D341Med (cell line): Measurements from ENCODE around the gene ADSL.

Experiments
- DNase-seq: peaks from one replicate; pipeline ENCODE4 v3.0.0; 2012; ENCODE audit warnings: low spot score

ADSL gene

DNA sequence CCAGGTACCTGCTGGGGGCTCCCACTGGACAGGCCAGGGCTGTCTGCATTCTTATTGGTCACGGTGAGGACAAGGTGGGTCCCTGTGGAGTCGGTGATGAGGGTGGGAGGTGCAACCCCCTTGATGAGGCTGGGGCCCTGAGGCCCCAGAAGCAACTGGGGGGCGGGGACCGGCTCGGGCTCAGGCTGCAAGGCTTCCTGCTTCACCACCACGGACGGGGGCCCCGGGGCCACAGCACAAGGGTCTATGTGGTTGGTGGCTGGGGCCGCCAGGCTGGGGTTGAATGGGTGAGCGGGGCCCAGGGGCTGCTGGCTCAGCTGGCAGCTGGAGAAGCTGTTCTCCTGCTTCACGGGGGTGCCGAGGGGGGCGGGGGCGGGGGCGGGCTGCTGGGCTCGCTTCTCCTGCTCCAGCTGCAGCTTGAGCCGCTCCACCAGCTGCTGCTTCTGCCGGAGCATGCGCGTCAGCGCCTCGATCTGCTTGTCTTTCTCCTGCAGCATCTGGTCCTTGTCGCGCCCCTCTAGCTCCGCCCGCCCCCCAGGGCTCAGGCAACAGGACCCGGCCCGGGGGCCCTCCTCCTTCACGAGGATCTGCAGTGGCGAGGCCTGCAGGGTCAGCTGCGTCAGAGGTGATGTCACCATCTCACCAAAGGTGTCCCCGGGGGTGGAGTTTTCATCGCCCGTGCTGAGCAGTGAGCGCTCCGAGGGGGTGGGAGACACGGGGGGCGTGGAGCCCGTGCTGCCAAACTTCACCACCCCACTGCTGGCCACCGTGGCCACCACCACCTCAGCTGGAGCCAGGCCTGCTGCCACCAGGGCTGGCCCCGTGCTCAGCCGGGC is 72.3 kb downstream of the ADSL start:
- DNase-seq, result peak; percentile 88

DNA sequence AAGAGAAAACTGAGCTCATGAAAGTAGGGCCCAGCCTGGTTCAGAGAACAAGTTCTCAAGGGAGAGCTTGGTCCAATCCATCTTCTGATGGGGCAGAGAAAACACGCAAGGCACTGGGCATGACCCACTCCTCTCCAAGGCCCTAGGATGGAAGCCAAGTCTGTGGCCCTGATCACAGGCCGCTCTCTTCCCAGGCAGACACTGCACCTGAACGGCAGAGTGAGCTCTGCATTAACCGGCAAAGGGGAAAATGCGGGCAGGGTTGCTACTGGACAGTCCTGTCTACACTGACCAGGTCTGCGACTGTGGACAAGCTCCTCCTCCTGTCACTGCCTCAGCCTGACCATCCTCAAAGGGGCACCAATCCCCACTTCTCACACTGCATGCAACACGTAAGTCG is 73.4 kb downstream of the ADSL start:
- no peak for DNase-seq

DNA sequence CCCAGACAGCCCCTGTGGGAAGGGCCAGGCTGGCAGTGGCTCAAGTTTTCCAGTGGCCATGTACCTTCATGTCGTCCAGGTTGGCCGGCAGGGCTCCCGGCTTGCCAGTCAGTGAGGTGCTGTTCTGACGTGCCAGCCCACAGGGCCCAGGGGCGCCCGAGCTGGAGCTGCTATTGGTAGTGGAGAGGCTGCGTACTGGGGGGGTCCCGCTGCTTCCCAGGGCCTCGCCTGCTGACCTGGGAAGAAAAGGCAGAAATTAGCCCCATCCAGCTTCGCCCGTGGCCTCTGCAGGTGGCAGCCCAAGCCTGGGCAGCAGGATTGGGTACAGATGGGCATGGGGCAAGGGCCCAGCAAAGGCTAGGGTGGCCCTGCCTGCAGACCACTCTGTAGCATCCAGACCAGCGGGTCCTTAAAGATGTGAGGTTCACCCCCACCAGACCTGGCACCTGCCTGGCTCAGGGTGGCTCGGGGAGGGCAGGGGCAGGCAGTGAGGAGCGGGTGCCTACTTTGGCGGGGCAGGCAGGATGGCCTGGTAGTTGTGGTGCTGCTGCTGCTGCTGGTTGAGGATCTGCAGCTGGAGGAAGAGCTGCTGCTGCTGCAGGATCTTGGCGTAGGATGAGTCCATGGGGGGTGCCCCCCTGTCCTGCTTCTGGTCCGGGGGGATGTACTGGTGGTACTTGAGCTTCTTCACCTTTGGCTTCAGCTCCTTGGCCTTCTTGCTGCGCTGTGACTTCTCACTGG is 74.2 kb downstream of the ADSL start:
- DNase-seq, result no peak

- DNase-seq, result no peak
Observed at GRCh38 chr22:40421082-40421350, 74.7 kb downstream of the ADSL start.

DNA sequence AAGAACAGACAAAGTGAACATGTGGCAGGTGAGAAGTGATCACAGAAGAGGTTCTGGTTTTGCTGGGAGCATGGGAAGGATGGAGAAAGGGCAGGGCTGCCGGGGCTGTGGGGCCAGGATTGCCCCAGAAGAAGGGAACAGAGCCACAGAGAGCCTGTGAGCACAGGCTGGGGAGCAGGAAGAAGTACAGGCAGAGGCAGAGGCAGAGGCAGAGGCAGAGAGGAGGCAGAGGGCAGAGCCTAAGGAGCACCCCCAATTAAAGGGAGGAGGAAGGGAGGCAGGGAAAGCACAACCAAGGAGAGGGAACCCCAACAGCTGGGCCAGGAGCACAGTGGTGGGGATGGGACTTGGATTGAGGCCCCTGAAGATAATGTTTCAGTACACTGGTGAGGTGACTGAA is 75.6 kb downstream of the ADSL start:
- no peak for DNase-seq

DNA sequence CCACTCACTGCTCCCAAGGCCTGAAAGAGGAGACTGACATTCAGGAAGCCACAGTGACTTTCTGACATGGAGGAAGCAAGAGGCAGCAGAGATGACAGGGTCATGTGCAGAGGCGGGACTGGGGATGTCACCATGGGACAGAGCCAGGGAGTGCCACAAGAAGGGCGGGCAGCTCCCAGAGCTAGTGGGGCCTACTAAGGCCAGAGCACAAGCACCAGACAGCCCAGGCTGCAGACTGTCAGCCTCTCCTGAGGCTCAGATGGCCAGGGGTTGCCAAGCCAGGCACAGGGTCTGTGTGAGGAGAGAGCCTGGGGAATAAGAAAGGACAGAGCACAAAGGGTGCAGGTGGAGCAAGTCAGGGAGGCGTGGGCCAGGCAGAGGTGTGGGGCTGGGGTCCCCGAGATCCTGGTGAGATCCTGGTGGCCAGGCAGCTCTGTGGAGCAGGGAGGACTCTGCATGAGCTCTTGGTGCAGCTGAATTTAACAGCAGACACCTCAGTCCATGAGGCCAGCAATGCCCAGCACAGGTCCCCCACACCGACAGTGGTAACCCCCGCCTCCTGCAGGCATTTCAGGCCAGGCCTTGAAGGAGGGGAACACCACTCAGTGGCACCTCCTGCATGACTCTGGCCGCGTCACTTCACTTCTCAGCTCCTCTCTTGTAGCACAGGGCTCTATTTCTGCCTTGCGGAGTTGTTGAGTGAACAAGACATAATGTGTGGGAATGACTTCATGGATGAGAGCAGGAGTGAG is 76.4 kb downstream of the ADSL start:
- DNase-seq, result no peak

GRCh38 chr22:40423310-40423688 is 77.0 kb downstream of the ADSL start:
- DNase-seq, result no peak

GRCh38 chr22:40423882-40424640 is 77.8 kb downstream of the ADSL start:
- DNase-seq, result no peak

DNA sequence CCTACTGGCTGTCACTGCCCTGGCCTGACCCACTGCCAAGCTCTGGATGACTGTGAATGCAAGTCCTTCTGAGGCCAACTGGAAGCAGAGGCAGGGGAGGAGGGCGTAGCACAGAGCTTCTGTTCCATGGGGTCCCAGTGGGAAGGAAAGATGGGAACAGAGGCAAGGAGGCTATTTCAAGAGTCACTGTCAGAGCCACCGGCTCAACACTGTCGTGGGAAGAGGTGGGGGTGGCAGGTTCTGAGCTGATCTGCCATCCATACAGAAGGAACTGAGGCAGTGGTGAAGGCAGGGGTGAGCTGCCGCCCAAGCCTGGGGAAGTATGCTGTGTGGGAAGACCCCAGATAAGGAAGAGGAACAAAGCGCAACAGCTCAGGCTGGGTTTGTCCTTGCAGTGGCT is 78.8 kb downstream of the ADSL start:
- DNase-seq, result no peak

GRCh38 chr22:40426594-40427333 is 80.5 kb downstream of the ADSL start:
- no peak for DNase-seq

DNA sequence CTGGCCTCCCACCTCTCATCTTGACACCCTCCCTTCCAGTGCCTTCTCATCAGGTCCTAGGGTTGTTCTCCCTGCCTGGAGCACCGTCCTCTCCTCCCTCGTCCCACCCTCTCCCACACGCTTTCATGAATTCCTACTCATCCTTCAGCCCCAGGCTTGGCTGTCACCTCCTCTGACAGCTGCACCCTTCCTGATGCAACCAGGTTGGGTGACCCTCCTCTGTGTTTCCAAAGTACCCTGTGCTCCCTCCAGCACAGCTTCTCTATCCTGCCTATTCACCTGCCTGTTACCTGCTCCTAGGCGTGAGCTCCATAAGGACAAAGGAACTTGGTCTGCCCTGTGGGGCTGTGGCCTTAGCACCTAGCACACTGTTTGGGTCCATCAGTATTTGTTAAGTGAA is 82.5 kb downstream of the ADSL start:
- DNase-seq, result no peak

DNA sequence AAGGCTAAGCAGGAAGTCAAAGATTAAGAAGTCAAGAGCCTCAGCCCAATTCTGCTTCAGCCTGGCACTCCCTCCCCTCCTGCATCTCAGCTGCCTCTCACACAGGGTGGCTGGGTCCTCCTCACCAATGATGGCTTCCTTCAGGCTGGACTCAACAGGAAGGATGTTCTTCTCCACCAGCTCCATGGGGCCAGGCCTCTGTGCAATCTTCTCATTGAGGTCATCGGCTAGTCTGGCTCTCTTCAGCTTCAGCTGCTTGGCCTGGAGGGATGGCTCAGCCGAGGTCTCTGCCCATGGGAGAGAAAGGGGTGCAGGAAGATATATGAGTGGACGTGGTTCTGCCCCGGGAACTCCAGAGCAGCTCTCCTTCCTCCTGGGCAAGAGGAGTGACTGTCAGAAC is 83.2 kb downstream of the ADSL start:
- DNase-seq, result no peak

DNA sequence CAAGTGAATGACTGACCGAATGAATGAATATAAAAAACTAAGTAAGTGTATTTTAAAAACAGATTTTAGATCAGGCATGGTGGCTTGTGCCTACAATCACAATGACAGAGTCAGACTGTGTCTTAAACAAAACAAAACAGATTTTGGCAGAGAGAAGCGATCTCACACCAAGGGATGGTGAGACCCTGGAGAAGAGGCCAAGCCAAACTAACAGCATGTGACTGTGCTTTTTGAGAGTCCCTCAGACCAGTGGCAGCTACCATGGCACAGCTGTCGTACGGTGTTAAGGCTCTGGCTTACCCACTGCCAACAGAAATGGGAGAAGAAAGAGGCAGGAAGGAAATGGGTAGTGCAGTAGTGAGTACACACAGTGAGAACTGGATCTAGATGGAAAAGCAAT is 84.7 kb downstream of the ADSL start:
- no peak for DNase-seq

- DNase-seq, result no peak
Observed at GRCh38 chr22:40432157-40432556, 85.9 kb downstream of the ADSL start.

GRCh38 chr22:40432625-40433024 is 86.3 kb downstream of the ADSL start:
- no peak for DNase-seq

DNA sequence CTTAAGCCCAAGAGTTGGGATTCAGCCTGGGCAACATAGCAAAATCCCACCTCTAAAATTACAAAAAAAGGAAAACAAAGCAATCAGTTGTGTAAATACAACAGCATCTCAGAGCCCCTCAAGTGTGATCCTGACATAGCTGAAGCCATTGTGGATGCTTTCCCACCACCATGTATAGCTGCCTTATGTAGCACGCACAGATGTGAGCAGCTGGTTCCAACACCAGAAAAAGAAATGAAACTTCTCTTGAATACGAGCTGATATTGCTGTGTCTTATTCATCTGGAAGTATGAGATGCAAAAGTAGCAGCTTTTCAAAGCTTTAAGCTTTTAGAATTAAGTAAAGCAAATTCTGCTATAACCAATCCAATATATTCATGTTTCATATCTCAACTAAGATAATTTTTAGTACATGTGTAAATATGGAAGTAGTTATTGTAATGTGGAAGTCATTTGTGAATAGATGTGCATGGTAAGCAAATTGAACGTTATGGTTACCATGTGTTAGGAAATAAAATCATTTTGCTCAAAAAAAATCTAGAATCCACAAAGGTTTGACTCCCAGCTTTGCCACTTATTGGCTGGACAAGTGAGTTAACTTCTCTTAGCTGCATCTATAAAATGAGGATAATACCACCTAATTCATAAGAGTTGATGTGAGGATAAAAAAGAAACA is 87.3 kb downstream of the ADSL start:
- DNase-seq, result no peak

- DNase-seq, result no peak
Observed at GRCh38 chr22:40434106-40434505, 87.8 kb downstream of the ADSL start.

DNA sequence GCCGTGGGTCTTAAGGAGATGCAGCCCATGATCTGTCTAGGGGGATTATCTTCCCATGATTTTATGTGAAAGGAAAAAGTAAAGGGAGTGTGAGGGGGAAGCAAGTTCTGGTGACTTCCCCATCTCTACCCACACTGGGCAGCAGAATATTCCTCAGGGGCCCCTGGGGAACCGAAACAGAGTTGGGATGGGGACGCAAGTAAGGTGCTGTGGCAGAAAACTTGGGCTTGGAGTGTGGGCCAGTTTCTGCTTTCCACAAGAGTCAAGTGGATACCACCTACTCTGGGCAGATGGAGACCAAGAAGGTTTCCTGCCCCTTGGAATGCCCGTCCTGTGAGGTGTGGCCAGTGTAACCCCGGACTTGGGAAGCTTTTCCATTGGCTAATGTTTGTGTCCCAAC is 88.4 kb downstream of the ADSL start:
- DNase-seq, result no peak

- DNase-seq, result peak; percentile 62
Observed at GRCh38 chr22:40436505-40437431, 90.5 kb downstream of the ADSL start.
